MV-4-11 (cell line): ENCODE data around the gene CLIC6.
A peak's percentile ranks its signal among the peaks of the same experiment; 100 is the strongest.
"Not testable (repeated sequence)": the region's sequence is repeated elsewhere in the genome, so short reads cannot be mapped to it uniquely, and the experiment has no call there.

Experiments used
- DNase-seq: peaks from one replicate; lab custom pipeline; 2025; lab: John Stamatoyannopoulos, UW

The CLIC6 gene

DNA sequence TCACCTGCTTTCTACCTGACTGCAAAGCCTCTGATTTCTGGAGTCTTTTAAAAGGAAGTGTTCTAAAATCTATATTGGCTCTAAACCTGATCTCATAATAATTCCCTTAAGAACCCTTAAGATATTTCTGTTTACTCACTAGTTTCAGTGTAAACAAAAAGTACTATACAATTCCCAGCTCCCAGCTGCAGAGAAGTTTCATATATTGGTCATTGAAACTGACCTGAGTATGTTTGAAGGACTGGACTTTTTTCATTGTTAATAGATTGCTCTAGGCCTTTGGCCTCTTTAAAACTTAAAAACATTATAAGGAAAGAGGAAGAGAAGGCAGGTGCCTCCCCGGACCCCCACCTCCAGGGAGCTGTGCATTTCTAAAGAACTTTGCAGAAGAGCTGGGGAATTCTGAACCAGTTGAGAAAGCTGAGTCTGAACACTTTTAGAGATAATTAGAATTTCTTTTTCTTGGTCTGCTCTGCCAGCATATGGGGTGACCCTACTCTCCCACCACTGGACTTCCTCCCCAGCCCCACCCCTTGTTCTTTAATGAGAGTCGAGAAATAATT is 23.7 kb downstream of the CLIC6 start:
- no peak for DNase-seq

DNA sequence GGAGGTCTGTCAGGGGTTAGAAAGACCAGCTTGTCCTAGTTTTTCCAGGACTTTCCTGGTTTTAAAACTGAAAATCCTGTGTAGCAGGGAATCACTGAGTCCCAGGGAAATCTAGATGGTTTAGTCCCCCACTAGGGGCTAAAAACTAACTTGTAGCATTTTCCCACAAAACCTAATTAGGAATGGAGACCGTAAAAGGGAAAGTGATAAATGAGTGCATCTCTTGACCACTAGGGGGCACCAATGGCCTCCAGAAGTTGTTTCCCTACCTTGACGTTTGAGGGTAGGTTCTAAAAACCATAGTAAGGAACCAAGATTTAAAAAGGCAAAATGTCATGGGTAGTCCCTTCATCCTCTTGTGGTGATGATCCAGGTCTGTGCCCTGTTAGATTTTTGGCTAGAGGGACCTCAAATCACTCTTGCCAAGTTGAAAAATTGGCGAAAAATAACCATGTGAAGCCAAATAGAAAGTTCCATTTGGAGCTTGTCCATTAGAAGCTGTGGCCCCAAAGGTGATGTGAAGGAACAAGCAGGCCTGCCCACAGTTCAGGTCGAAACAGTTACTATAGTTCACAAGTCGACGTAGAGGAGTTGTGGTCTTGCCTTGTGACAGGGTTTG is 24.5 kb downstream of the CLIC6 start:
- DNase-seq = peak; percentile 33

- peak; percentile 56 for DNase-seq
Observed at GRCh38 chr21:34695434-34695833, 26.6 kb downstream of the CLIC6 start.

DNA sequence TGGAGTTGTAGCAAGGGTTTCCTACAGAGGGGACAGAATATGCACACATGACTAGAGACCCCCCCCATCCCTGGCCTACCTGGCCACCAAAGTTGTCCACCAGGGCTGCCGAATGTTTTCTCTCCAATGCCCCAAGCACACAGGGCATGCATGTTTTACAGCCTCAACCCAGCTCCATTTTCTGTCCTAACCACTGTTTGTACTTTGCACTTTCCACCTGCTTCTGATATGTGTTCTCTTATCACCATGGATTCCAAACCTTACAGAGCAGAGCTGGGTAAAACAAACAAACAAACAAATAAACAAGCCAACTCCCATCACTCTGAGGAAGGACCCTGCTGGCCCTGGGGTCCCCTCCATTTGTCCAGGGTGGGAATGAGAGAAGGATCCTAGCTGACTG is 27.3 kb downstream of the CLIC6 start:
- no peak for DNase-seq

- DNase-seq = no peak
Observed at GRCh38 chr21:34697826-34698225, 29.0 kb downstream of the CLIC6 start.

DNA sequence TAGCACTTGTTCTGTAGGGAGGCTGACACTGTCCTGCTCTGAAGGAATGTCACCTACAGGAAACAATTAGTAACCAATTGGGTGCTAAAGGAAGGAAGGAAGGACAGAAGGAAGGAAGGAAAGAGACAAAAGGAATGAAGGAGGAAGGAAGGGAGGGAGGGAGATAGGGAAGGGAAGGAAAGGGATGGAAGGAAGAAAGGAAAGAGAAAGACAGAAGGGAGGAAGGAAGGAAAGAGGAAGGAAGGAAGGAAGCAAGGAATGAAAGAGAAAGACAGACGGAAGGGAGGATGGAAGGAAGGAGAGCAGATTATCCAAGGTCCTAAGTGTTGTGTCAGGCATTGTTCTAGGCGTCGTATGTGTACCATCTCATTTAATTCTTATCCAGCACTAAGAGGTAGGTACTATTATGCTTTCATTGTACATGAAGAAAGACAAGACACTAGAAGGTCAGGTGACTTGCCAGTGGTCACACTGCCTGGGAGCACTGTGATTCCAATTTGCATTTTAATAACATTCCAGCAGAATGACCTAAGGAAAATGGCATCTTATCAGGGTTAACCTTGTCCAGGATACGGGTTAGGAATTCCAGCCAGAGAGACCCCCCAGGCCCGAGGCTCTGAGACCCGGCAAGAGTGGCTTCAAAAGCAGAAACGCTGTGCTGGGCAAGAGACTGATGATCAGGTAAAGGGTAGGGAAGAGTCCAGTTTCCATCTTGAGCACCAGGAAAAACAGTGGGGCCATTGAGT is 29.6 kb downstream of the CLIC6 start:
- no peak for DNase-seq

- DNase-seq = no peak
Observed at GRCh38 chr21:34700605-34701004, 31.8 kb downstream of the CLIC6 start.

- no peak for DNase-seq
Observed at GRCh38 chr21:34701726-34702125, 32.9 kb downstream of the CLIC6 start.

DNA sequence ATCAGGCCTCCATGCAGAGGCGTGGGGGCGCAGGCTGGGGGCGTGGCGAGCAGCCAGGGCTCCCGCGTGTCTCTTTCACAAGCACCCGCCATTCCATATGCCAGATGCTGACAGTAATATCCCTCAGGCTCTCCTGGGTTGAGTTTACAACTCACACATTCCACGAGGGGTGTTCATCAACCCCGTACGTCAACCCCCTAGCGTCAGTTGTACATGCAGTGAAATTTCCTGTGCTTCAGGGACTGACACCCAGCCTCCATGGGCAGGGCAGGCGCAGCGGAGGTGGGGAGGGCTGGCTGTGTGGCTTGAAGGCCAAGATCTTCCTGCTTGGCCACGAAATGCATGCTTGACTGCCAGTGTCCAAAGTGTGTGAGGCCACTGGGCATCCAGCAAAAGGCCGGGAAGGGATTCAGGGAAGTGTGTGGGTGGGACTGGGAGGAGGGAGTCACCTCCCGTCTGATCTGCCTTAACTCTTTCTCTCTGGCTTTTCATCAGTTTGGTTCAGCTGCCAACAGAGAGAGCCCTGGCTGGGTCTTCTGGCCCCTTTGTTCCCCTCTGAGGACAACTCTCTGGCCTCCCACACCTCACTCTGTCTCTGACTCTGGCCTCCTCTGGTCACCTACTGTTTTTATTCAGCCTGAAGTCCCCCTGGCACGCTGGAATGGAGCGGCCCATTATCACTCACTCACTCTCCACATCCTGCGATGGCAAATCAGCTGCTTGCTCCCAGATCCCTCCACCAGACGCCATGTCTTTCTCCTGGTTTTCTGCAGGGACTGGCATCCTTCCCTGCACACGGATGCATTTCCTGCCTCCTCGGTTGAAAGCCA is 33.8 kb downstream of the CLIC6 start:
- no peak for DNase-seq

DNA sequence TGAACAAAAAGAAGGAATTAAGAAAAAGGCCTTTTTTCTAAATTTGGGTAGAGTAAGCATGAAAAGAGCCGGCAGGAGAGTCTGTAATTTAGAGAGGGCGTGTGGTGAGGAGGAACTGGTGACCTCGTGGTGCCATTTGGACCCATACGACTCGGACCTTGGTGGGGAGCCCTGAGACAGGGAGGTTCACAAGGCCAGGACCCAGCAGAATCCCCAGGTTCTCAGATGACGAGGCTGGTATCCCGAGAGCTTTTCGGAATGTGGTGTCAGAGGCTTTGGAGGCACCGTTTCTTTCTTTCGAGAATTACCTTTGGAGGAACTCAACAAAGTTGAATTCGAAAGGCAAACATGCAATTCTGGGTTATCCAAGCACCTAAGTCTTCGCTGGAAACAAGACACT is 34.8 kb downstream of the CLIC6 start:
- DNase-seq = no peak

GRCh38 chr21:34704119-34704518 is 35.3 kb downstream of the CLIC6 start:
- no peak for DNase-seq

DNA sequence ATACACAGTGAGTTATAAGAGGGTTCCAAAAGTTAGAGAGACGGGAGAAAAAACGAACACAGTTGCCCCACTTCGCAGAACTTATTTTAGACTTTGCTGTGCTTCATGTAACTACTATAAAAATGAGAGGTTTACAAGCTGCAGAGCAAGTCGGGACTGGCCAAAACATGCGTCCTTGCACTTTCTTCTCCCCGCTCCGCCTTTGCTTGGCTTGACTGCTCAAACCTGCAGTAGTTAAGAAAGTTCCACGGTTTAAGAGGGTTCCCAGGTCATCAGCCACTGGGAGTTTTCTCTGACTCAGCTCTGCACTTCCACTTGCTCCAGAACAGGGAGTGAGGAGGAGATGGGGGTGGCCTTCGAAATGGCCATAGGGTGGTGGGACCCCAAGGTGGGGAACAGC is 36.2 kb downstream of the CLIC6 start:
- DNase-seq = no peak

GRCh38 chr21:34706337-34706736 is 37.5 kb downstream of the CLIC6 start:
- no peak for DNase-seq

- DNase-seq = peak; percentile 61
Observed at GRCh38 chr21:34707876-34708325, 39.1 kb downstream of the CLIC6 start.

DNA sequence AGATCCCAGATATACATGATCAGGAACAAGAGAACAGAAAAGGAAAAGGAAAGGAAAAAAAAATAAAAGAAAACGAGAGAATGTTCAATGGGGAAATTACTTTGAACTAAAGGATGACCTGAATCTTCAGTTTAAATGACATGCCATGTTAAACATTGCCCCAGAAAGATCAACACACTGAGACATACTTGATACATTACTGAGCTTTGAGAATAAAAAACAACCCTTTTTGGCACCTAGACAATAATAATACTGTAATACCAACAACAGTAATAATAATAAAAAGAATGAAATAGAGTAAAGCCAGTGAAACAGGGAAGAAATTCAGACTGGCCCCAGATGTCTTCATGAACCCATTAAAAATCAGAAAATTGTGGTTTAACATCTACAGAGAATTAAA is 44.8 kb downstream of the CLIC6 start:
- no peak for DNase-seq

- no peak for DNase-seq
Observed at GRCh38 chr21:34715518-34715917, 46.7 kb downstream of the CLIC6 start.

DNA sequence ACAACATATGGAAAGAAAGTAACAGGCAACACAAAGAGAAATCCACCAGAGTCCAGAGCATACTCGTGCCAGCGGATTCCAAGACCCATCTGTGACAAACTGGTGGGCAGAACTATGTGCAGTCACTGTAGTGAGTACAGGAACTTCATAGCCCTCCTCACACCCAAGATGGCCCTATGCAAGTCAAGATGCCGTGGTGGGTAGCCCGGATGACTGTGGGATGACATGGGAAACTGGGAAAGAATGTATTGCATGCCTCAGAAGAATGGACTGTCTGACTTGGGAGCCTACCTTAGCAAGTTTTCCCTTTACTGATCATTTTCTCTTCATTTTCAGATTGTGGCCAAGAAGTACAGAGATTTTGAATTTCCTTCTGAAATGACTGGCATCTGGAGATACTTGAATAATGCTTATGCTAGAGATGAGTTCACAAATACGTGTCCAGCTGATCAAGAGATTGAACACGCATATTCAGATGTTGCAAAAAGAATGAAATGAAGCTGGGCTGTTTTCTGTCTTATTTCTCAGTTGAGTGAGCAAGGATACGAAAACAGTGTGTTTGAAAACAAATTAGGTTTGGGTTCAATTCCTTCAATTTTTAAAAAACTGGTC is 47.3 kb downstream of the CLIC6 start:
- DNase-seq = no peak

- not testable (repeated sequence) for DNase-seq
Observed at GRCh38 chr21:34718529-34718928, 49.7 kb downstream of the CLIC6 start.

- DNase-seq = no peak
Observed at GRCh38 chr21:34722684-34723300, 54.0 kb downstream of the CLIC6 start.

DNA sequence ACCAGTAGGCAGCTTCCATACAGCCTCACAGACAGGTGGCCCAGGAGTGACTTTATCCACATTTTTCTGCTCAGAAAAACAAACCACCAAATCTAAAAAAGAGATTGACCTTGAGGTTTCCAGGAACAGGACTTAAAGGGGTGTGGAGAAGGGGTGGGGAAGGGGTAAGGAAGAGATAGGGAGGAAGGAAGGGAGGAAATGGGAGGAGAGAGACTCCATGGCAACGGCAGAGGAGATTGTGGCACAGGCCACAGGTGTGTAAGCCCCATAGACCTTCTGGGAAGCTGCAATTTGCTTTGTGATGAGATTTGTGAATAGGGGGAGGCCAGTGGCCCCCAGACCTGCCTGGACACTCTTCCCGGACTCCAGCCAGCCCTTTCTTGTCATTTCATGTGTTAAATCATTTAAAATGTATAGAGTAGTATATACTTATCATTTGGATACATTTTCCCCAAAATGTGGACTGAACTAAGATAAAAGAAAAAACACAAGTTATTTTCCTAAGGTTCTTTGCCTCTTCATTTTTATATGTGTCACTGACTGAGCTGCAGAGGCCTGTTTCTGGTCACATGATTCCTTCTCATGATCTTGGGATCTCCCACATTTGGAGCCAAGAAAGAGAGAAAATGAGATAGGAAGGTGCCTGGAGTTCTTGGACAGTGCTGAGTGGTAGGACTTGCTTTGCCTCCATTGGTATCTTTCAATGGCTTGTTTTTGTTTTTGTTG is 55.5 kb downstream of the CLIC6 start:
- no peak for DNase-seq

DNA sequence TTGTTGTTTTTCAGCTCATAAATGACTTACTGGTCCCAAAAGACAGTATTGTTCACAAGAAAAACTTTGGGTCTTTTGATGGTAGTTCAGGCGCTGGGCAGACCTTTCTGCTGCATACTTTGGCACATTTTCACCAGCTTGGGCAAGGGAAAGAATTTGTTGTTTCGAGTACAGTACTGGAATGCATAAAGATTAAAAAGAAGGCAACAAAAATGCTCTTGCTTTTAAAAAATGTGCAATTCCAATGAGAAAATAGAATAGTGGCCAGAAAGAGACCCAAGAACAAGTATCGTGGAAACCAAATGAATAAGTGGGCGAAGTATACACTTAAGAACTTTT is 56.0 kb downstream of the CLIC6 start:
- no peak for DNase-seq
